Activated CD4-positive, alpha-beta T cell treated with anti-CD3 and anti-CD28 coated beads, Interleukin-2, amount 10 ng/mL, durations not matched to agents 7 days and 5 days (primary cell): ENCODE measurements around the gene SPACA5. TPM values are rescaled to one million over a fixed set of nuclear protein-coding genes. Genes with fewer than 3 reads are reported as not detected.
"Not testable (repeated sequence)": the region's sequence is repeated elsewhere in the genome, so short reads cannot be mapped to it uniquely, and the experiment has no call there.

Experiments used
- CTCF ChIA-PET: fragments of 350-600 bp; sonication (Branson Sonifier 250); formaldehyde crosslinking; loops from one replicate; lab custom pipeline; 2021; ENCODE audit warnings: antibody characterized with exemption; lab: Charles Lee
- POLR2A ChIA-PET: fragments of 350-600 bp; sonication (Branson Sonifier 250); formaldehyde crosslinking; loops from one replicate; lab custom pipeline; 2021; ENCODE audit warnings: antibody characterized with exemption; lab: Charles Lee
- DNase-seq: peaks from one replicate; pipeline ENCODE4 v3.0.0-alpha.2; 2020
- H3K27ac Mint-ChIP-seq: one replicate; pipeline ENCODE4 v1.8.0; 2021; ENCODE audit warnings: mild to moderate bottlenecking, moderate library complexity, mixed read lengths
- H3K27me3 Mint-ChIP-seq: one replicate; pipeline ENCODE4 v1.8.0; 2021; ENCODE audit warnings: mixed read lengths
- H3K36me3 Mint-ChIP-seq: one replicate; pipeline ENCODE4 v1.8.0; 2021; ENCODE audit warnings: low read depth, mixed read lengths
- H3K4me1 Mint-ChIP-seq: one replicate; pipeline ENCODE4 v1.8.0; 2021; ENCODE audit warnings: mixed read lengths
- H3K4me3 Mint-ChIP-seq: one replicate; pipeline ENCODE4 v1.8.0; 2021; ENCODE audit warnings: mild to moderate bottlenecking, moderate library complexity, mixed read lengths
- H3K9me3 Mint-ChIP-seq: one replicate; pipeline ENCODE4 v1.8.0; 2021; ENCODE audit warnings: mixed read lengths
- total RNA-seq, 2 experiments: library from RNA; stranded (reverse); gene quantifications; one replicate each; pipeline ENCODE4 v1.2.3, GENCODE V29; 2021

The SPACA5 gene
- total RNA-seq, 2 experiments from 2014 or later: 0.32 to 0.40 TPM

DNA sequence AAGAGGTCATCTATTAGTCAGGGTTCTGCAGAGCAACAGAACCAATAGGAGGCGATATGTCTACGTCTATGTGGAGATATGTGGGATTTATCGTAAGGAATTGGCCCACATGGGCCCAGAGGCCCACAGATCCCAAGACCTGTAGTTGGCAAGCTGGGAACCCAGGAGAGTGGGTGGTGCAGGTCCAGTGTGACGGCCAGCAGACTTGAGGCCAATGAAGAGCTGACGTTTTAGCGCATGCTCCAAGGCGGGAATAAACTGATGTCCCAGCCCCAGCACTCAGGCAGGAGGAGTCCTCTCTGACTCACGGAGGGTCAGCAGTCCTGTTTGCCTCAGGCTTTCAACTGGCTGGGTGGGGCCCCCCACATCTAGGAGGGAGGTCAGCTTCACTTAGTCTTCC is 21.3 kb downstream of the SPACA5 start:
- Mint-ChIP-seq H3K9me3 (no peaks in the 10 kb centered on the region), H3K4me3 (no peak overlapping the region), H3K27me3 (no peaks in the 10 kb centered on the region), H3K36me3 (no peaks in the 10 kb centered on the region), H3K4me1 (peaks cover 9% of the 10 kb centered on the region), H3K27ac (no peak overlapping the region)
- ChIA-PET POLR2A (no interaction called here), CTCF (interaction anchor here (1.5 kb wide), 1 partner anchor 167 kb away, joined by 3 read pairs; no protein-coding TSS in a partner anchor)
- no peak for DNase-seq

DNA sequence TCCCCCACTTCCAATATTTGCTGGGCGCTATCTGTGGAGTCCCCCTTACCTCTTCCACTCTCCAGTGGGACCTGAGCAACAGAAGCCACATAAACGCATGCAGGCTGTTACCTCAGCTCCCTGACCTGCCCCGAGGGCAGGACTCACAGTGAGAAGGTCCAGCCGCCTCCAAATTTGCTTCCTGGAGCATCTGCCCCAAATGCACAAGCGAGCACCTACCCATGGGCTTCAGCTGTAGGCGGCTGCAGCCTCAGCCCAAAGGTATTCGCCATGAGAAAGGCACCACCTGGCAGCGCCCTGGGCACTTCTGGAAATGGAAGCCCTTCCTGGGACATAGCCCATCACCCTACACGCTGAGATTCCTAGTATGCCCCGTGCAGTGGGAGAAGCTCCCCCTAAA is 23.4 kb downstream of the SPACA5 start:
- Mint-ChIP-seq H3K4me3 (no peak overlapping the region), H3K9me3 (no peaks in the 10 kb centered on the region), H3K36me3 (no peaks in the 10 kb centered on the region), H3K27me3 (no peaks in the 10 kb centered on the region), H3K4me1 (peaks cover 7% of the 10 kb centered on the region), H3K27ac (no peak overlapping the region)
- POLR2A ChIA-PET: no interaction called here
- CTCF ChIA-PET: no interaction called here
- no peak for DNase-seq

DNA sequence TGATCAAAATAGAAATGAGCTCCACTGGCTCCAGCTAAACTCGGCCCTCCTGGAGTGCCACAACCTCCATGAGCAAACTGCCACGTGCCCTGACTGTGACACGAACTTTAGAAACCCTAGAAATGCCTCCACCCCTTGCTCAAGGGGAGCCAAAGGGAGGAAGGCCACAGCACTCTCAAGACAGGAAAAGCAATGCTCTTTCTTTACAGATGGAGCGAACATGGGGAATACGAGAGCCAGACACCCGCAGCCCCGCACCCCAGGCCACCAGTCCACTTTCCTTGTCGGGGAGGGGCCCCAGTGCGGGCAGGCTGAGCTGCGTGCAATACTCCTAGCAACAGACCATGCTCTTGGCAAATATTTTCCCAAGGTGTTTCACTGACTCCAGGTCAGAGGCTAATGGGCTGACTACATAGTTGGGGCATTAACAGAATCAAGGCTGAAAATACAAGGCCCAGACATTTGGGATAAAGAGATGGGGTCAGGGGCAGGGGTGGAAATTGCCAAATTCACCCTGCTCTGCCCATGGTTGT is 23.9 kb downstream of the SPACA5 start:
- DNase-seq, CTCF ChIA-PET, H3K9me3 Mint-ChIP-seq, H3K27me3 Mint-ChIP-seq, H3K4me1 Mint-ChIP-seq, H3K36me3 Mint-ChIP-seq, POLR2A ChIA-PET, H3K4me3 Mint-ChIP-seq, H3K27ac Mint-ChIP-seq: not testable (repeated sequence)

DNA sequence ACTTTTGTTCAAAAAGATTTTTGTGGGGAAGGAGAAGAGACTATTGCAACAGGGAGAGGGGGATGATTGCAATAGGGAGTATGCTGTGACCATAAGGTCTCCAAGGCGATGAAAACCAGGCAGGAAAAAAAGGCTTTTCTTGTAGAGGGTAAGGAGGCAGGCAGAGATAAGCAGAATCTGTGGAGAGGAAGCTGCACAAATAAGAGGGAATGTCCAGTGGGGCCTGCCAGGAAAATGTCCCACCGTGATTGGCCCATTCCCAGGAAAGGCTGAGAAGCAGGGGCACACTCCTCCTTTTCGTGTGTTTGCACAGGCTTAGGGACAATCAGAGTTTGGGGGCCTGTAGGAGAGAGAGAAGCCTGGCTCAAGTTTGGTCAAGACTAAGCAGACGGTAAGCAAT is 29.1 kb downstream of the SPACA5 start:
- Mint-ChIP-seq H3K27me3 (no peaks in the 10 kb centered on the region), H3K4me1 (no peaks in the 10 kb centered on the region), H3K27ac (no peak overlapping the region), H3K36me3 (no peaks in the 10 kb centered on the region), H3K4me3 (no peak overlapping the region), H3K9me3 (peaks cover 2% of the 10 kb centered on the region)
- DNase-seq: no peak
- POLR2A ChIA-PET: no interaction called here
- CTCF ChIA-PET: interaction anchor here (1.1 kb wide), 1 partner anchor 9 kb away, joined by 4 read pairs; no protein-coding TSS in a partner anchor

DNA sequence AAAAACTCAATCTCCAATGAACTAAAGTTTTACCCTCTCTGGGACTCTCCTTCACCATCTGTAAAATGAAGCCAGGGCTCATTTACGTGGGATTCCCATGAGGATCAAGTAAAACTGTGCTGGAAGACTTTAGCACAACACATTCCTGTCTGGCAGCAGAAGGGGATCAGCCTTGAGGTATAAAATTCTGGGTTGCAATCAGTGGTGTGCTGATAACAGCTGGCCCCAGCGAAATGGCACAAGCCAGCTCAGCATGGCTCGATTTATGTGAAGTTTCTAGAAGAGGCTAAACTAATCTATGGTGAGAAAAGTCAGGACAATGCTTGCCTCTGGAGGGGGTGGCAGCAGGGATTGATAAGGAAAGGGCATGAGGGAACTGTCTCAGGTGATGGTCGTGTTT is 36.3 kb downstream of the SPACA5 start:
- ChIA-PET POLR2A (no interaction called here), CTCF (no interaction called here)
- Mint-ChIP-seq H3K4me1 (no peaks in the 10 kb centered on the region), H3K27ac (no peak overlapping the region), H3K27me3 (no peaks in the 10 kb centered on the region), H3K4me3 (no peak overlapping the region), H3K9me3 (peaks cover 2% of the 10 kb centered on the region), H3K36me3 (no peaks in the 10 kb centered on the region)
- no peak for DNase-seq

DNA sequence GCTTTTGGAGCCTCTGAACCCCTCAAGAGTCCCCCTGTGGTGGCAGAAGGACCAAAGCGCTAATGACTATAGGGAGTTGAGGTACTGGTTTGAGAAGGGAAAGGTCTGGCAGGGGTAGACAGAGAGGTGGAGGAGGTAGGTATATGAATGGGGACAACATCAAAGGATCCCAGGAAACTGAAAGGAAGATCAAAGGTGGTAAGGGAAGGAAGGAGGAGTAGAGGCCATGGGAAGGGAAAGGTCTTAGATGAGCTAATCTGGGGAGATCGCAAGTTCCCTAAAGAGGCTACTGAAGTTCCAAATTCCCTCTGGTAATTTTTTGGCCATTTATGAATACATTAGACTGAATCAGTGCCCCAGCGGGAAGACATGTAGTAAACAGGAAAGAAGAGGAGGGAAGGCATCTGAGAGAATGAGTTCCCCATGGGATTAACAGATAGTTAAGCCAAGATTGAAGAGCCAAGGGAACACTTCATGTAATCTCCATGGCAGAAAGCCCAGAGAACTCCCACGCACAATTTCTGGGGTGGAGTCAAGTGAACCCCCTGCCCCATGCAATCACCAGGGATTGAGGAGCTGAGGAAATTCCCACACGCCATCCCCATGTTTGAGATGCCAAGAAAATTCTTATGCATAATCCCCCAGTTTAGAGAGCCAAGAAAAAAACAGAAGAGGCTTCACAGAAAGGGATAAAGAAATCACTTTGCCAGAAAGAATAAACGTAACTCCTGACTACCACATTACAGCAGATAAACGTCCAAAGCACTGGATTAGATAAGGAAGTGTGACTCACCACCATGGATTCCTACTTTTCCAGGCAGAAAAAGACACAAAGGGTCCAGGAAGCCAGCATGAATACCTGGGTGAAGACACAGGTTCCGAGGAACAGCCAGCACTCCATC is 38.9 kb downstream of the SPACA5 start:
- POLR2A ChIA-PET: no interaction called here
- Mint-ChIP-seq H3K4me3 (no peak overlapping the region), H3K27me3 (no peaks in the 10 kb centered on the region), H3K36me3 (no peaks in the 10 kb centered on the region), H3K27ac (no peak overlapping the region), H3K9me3 (no peaks in the 10 kb centered on the region), H3K4me1 (no peaks in the 10 kb centered on the region)
- DNase-seq: no peak
- CTCF ChIA-PET: no interaction called here

DNA sequence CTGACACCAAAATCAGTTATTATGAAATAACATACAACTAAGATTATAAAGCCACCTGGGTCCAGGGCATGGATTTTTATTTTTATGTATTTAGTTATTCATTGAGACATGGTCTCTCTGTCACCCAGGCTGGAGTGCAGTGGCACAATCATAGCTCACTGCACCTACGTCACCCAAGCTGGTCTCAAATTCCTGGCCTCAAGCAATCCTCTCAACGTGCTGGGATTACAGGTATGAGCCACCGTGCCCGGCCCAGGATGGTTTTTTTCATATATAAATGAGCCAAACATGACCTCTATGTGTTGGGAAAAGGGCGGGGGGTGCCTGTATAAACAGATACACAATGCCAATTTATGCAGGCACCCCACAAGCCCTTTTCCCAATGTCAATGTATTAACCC is 40.1 kb downstream of the SPACA5 start:
- no peaks in the 10 kb centered on the region for H3K9me3 Mint-ChIP-seq
- no peaks in the 10 kb centered on the region for H3K4me1 Mint-ChIP-seq
- DNase-seq: no peak
- no peaks in the 10 kb centered on the region for H3K36me3 Mint-ChIP-seq
- ChIA-PET POLR2A (no interaction called here), CTCF (no interaction called here)
- H3K27me3 Mint-ChIP-seq: no peaks in the 10 kb centered on the region
- no peak overlapping the region for H3K27ac Mint-ChIP-seq
- H3K4me3 Mint-ChIP-seq: no peak overlapping the region

DNA sequence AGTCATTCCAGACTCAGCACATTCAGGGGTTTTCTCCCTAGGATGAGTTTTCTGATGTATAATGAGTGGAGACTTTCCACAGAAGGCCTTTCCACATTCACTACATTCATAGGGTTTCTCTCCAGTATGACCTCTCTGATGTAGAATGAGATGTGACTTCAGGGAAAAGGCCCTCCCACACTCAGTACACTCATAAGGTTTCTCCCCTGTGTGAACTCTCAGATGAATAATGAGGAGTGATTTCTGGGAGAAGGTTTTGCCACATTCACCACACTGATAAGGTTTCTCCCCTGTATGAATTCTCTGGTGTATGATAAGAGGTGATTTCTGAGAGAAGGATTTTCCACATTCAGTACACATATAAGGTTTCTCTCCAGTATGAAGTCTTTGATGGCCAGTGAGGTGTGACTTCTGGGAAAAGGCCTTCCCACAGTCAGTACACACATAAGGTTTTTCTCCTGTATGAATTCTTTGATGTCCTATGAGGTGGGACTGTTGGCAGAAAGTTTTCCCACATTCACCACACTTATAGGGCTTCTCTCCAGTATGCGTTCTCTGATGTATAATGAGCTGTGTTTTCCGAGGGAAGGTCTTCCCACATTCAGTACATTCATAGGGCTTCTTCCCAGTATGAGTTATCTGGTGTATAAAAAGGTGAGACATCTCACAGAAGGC is 52.0 kb downstream of the SPACA5 start:
- Mint-ChIP-seq H3K27me3 (no peaks in the 10 kb centered on the region), H3K27ac (no peak overlapping the region), H3K36me3 (peaks cover 21% of the 10 kb centered on the region), H3K9me3 (peaks cover 20% of the 10 kb centered on the region), H3K4me1 (peaks cover 2% of the 10 kb centered on the region), H3K4me3 (no peak overlapping the region)
- POLR2A ChIA-PET: no interaction called here
- DNase-seq: no peak
- CTCF ChIA-PET: no interaction called here

DNA sequence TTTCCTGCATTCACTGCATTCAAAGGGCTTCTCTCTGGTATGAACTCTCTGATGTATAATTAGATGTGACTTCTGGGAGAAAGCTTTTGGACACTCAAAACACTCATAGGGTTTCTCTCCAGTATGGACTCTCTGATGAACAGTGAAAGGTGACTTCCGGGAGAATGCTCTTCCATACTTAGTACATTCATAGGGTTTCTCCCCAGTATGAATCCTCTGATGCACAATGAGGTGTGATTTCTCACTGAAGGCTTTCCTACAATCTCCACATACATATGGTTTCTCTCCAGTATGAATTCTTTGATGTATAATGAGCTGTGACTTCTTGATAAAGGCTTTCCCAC is 52.5 kb downstream of the SPACA5 start:
- Mint-ChIP-seq H3K36me3 (peaks cover 21% of the 10 kb centered on the region), H3K27ac (no peak overlapping the region), H3K4me1 (peaks cover 2% of the 10 kb centered on the region), H3K9me3 (peaks cover 20% of the 10 kb centered on the region), H3K4me3 (no peak overlapping the region), H3K27me3 (no peaks in the 10 kb centered on the region)
- ChIA-PET POLR2A (no interaction called here), CTCF (no interaction called here)
- DNase-seq: no peak

Other genes starting within 250 kb of the SPACA5 start
- gene ZNF81, start 170.1 kb upstream of the SPACA5 start, total RNA-seq: 1 to 10 TPM; 8.6 to 9.4 TPM
- gene ZNF182, start 3.0 kb upstream of the SPACA5 start, total RNA-seq: 10 to 100 TPM; 10.5 to 12.3 TPM
- under 1 TPM; 0.52 to 0.87 TPM for gene ZNF630, start 64.7 kb downstream of the SPACA5 start, total RNA-seq
- not detected for gene SPACA5B, start 123.6 kb downstream of the SPACA5 start, total RNA-seq
- not detected for gene SSX5, start 189.8 kb downstream of the SPACA5 start, total RNA-seq
- gene SSX1, start 248.4 kb downstream of the SPACA5 start, total RNA-seq: not detected